Ramos (cell line): ENCODE measurements around the gene DOCK1.

Experiments
- in situ Hi-C: fragments of 300-500 bp; cut with MboI; formaldehyde crosslinking; loops from one replicate; pipeline ENCODE4 v1.14.3; 2022; ENCODE audit warnings: low sequenced_read_pairs; ENCODE audit not compliant: unreplicated experiment

Gene DOCK1

DNA sequence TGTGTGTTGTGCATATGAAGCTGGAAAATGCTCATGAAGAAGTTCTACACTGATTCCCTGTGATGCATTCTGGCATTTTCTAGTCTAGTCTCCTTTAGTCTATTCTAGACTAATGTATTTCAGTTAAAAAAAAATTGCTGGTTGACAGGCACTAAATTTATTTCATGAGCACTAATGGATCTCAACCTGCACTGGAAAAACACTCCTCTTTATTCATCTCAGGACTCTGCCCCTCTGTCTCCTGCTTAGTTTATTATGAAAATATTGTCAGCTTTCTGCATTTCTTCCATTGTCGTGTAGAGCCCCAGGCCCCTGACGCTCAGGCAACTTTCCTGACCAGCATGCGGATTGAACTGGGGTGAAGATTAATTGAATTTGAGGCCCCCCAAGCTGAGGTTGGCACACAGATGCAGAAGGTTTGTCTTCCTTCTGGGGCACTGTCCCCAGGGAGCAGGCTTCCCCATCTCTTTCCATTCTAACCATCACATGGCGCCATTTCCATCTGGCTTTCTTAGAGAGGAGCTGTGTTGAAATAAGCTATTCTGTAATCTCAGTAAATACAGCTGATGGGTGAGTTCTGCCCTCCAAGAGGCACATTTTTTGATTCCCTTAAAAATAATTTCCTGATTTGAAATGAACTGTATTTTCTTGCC lies 162.4 kb downstream of the DOCK1 start:
- in situ Hi-C loops, result no loop called here

DNA sequence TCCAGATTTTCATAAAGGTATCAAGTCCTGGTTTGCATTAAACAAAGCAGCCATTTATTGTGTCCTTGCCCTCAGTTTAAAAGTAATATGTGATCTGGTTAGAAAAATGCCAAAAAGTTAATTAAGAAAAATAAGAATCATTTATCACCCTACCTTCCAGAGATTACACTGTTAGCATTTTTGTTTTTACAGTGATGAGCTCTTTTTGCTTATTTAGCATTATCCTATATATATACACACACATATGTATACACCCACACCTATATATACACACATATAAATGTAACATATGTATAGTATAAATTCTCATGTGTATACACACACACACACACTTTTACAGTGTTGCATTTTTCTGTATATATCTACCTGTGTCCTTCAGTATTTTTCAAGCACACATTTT lies 163.3 kb downstream of the DOCK1 start:
- in situ Hi-C loops, result no loop called here

DNA sequence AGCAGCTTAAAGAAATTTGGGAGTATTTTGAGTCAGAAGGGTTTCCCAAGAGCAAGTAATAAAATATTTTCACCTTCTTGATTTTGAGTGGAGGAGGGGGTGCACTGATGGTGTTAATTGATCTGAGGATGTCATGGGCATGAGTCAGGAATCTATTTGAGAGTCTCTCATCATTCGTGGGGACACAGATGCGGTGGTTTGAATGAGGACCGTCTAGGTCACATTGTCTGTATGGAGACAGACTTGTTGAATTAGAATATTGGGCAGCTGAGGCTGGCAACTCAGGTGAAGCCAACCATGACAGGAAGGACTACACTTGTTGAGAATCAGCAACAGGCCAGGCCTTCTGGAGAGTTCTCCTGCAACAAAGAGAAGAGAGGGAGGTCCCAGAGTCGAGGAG lies 164.2 kb downstream of the DOCK1 start:
- in situ Hi-C loops, result no loop called here

DNA sequence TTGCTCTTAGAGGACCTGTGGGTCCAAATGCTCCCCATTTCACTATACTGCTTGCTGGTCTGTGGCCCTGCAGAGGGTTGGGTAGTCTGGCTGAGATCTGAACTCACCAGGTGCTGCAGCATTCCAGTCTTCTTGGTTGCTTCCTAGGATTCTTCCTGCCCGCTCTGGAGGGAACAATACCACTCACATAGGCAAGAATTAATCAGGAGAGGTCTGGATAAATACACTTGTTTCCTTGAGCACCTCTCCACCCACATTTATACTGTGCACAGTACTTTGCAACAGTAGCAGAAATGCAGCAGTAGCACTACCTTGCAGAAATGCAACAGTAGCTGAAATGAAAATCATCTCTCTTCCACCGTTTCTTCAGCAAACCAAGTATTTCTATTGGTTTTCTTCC lies 165.9 kb downstream of the DOCK1 start:
- in situ Hi-C loops, result no loop called here

DNA sequence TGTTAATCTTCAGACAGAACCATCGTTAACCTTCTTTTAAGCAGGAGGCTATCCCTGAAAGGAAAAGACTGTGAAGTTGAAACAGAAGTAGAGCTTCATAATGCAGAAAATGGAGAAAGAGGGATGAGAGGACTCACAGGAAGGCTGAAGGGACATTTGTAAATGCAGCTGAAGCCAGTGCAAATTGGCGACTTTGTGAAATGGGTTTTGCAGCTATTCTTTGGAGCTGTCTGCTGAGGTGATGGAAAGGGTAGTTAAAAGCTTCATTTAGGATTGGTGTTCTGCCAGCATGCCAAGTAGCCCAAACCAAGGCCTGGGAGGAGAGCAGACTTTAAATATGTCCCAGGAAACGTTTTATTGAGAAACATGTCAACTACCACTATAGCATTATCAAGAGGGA lies 168.4 kb downstream of the DOCK1 start:
- in situ Hi-C loops, result no loop called here

DNA sequence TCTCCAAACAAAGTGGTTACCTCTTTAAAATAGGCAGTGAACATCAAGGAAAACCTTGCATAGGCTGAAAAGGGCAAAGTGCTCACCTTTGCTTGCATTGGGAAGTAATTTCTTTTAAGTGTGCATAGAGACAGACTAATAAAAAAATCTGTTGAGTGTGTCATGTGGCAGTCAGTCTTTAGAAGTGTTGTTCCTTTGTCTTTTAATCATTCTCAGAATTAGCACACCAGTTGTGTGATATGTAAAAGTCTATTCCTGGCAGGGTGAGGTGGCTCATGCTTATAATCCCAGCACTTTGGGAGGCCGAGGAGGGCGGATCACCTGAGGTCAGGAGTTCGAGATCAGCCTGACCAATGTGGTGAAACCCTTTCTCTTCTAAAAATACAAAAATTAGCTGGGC lies 174.2 kb downstream of the DOCK1 start:
- in situ Hi-C loops, result no loop called here

DNA sequence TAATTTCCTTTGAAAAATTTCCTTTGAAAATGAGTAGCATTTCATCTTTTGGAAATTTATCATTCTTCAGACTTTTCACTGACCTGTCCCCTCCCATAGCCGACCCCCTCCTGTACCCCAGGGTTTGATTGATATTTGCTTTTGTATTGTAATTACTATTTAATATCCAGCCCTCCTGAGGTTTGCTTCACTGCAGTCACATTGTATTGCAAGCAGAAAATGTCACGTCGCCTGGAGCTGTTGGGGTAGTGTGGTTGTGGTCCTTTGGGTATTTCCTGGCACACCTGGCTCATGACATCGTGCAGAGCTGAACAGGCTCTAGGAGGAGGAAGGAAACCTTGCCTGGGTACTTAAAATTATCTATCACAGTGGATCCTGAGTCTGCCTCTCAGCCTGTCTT lies 175.1 kb downstream of the DOCK1 start:
- in situ Hi-C loops, result no loop called here

DNA sequence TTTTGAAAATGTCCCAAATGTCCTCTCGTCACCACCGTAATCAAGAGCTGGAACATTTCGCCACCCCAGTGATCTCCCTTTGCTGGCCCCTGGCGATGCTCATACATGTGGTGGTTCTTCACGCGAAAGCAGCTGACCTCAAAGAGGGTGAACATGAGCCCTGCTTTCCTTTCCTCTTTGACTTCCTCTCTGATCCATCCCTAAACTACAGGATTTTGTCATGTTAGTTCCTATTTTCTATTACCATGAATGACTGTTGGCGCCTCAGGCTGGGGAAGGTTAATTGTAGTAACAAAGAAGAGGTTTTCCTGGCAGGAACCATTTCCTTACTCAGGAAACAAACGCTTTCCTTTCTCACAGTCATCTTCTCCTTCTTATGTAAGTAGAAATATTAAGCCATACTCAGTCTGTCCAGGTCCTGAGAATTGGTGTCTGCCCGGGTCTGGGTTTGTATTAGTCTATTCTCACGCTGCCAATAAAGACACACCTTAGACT lies 176.7 kb downstream of the DOCK1 start:
- in situ Hi-C loops, result no loop called here

DNA sequence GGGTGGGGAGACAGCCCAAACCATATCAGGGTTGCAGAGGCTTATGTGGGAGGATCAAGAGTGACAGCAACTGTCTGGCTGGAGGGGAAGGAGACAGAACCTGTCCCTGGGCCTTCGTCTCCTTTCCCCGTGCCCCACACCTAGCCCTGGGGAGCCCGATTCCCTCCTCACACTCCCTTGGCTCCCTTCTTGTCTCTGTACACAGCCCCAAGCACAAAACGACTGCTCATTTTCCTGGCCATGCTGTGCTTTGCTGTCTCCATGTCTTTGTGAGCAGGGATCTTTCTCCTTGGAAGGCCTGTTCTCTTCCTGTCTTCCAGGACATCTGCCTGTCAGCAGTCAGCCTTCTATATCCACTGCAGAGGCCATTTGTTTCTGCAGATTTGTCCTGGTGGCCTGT lies 177.4 kb downstream of the DOCK1 start:
- in situ Hi-C loops, result no loop called here

DNA sequence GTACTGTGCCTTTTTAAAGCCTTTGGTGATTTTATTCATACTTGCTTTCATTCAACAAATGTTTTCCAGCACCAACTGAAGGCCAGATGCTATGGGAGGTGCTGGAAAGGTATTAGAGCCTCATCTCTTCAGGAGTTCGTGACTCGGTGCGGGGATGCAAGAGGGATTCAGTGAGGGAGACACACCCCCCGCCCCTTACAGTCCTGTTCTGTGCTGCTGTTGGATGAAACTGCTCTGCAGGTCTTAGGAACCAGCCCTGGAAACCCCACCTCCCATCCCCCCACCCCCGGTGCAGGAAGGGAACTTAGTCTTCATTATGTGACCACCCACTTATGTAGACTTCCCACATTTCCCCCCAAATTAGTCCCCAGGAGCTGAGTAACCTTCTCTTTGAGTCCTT lies 180.7 kb downstream of the DOCK1 start:
- in situ Hi-C loops, result no loop called here

DNA sequence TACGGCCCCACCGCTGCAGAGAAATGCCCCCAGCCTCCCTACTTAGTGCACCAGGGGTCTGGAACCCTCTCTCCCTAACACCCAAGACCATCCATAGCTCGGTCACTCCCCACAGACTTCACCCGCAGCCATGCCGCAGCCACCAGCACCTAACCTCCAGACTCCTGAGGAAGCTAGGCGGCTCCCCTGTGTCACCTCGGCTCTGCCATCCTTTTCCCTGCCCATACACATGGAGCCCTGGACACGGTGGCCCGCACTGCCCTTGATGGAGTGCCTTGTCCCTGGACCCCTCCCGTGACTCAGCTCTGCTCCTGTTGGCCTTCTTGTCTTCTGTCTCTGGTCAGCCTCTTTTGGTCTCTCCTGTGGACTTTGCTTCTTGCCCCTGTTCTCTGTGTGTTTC lies 183.7 kb downstream of the DOCK1 start:
- in situ Hi-C loops, result no loop called here

DNA sequence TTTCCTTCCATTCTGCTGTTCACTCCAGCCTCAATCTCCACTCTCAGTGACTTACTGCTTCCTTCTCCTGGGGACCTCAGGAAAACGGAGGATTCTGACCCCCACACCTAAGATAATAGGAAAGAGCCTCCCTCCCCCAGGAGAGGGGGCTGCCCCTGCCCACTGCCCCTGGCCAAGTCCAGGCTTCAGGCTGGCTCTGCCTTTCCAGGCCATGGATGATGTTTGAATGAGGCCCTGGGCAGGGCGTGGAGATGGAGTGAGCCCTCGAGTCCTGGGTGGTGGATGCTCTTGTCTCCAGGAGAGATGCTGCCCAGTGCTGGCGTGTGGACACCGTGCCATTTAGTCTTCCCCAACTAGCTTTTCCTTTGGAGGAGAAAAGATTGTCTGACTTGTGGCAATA lies 184.2 kb downstream of the DOCK1 start:
- in situ Hi-C loops, result no loop called here

DNA sequence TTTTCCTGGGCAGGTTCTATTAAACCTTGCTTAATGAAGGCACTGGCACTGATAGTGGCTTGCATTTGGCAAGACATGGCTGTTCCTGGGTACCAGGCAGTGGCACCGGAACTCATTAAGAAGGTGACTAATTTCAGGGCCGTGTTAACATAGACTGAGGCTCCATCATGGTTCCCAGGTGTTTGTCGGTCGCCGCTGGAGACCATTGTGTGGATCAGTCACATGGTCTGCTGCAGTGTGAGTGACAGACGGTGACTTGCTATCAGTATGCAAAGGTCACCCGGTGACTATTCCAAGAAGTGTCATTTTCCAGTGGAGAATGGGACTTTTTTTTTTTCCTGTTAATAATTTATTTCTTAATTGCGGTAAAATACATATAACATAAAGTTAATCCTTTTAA lies 184.9 kb downstream of the DOCK1 start:
- in situ Hi-C loops, result no loop called here

DNA sequence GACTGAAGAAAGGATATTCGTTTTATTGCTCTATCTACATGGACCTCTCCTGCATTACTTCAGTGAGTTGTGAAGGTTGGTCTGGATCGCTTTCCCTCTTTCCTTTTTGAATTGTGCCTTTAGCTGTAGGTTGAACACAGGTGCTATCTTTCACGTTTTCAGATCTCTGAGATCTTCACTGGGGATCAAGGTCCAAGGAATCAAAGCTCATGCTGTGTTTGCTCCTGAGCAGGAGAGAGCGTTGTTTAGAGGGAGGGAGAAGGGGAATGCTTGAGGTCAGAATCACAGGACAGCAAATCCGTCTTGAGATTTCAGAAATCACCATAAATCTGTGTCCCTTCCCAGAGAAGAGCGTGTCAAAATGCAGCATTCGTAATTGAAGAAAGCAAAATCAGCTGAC lies 186.1 kb downstream of the DOCK1 start:
- in situ Hi-C loops, result no loop called here

DNA sequence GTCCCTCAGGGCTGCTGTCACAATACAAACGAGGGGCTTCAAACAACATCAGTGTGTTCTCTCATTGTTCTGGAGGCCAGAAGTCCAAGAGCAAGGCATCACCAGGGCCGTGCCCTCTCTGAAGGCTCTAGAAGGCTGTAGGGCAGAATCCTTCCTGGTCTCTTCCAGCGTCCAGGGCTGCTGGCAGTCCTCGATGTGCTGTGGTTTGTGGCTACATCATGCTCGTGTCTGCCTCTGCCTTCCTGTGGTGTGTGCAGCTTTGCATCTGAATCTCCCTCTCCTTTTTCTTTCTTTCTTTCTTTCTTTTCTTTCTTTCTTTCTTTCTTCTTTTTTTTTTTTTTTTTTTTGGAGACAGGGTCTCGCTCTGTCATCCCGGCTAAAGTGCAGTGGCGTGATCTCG lies 187.7 kb downstream of the DOCK1 start:
- in situ Hi-C loops, result no loop called here

DNA sequence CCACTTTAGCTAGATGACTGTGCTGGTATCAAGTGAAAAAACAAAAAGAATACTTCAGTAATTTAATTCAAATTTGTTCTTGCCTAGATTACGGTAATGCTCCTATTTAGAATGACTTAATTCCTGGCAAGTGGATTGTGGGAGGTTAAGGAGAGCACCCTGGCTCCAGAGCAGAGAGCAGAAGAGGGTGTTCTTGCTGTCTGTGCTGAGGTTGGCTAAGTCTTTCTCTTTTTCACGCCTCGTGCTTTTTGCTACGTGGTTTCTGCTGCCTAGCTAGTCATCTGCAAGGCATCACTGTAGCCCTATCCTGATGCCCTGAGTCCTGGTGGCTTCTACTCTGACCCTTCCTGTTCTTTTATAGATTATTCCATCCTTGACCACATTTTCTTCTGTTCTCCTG lies 189.8 kb downstream of the DOCK1 start:
- in situ Hi-C loops, result no loop called here

DNA sequence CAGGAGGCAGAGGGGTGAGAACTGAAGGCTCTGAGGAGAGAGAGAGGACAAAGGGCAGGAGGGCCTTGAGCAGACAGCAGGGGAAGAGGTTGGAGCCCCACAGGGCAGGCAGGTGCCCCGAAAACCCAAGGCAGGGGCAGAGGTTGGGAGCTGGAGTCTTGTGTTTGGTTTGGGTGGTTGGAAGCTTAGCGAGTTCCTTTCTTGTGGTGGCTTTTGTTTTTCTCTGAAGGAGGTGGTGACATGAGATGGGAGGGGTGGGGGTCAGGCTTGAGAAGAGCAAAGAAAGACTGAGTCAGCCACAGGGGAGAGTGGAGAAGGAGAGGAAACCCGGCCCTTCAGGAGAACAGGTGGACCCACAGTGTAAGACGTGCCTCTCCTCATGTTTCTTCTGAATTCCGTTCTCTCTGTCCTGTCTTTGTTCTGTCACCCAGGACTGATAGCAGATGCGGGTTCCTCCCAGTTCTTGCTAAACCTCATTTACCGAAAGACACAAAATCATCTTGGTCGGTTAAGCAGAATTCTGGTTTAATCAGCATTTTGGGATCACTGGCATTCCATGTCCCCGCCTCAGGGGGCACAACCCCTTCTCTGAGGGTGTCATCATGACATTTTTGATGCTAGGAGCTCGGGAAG lies 195.9 kb downstream of the DOCK1 start:
- in situ Hi-C loops, result no loop called here

DNA sequence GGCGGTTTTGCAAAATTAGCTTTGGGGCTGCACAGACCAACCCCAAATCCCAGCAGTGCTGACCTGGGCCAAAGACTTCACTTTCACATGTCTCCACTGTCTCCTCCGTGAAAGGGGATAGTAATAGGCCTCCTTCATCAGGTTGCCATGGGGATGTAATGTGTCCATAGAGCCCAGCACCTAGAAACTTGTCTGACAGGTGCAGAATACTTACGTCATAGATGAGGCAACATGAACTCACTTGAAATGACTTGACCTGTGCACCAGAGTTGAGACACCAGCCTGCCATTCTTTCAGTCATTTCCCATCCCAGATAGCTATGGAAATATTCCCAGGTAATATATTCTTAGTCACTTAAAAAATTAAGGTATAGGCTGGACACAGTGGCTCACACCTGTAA lies 196.9 kb downstream of the DOCK1 start:
- in situ Hi-C loops, result no loop called here

DNA sequence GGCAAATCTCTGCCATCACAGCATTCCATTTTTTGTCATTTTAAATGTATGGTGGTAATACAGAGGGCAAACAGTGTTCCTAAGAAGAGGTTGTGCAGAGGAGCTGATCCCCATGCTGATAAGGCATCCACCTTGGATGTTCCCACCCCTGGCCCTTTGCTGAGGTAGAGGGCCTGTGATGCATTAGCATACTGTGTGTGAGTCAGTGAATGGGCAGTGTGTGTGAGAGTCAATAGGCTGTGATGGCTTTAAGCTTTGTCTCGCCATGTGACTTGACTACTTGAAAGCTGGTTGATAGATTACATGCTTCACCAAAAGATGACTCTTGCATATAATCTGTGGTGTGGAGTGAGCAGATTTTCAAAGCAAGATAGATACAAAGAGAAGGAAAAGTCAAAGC lies 209.9 kb downstream of the DOCK1 start:
- in situ Hi-C loops, result no loop called here

DNA sequence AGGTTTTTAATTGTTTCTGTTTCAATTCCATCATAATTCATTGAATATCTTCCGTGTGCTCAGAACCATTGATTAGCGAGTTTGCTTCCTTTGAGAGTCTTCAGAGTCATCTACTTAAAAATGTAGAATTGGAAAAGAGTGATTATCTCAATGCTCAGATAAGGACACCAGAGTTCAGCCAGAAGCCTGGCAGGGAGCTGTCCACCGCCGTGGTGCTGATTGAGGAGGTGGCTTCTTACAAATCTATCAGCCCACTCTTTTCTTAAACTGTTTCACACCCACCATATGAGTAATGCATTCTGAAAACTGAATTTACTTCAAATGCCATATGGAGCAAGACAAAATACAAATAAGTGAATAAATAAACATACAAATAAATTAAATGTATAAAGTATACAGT lies 211.9 kb downstream of the DOCK1 start:
- in situ Hi-C loops, result no loop called here

DNA sequence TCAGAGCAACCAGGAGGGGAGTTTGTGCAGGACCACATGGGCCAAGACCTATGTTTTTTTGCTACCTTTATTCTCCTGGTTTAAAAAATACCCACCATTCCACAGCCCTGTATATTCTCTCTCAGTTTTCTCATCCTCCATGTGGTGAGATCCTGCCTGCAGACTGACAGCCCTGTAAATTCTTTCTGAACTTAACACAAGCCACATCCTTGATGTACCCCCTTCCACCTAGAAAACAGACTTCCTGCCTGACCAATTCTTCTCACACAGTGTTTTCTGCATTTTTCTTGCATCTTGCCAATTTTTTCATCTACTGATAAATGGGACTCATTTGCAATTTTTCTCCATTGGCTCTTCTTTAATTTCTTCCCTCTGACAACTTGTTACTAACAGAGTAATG lies 212.8 kb downstream of the DOCK1 start:
- in situ Hi-C loops, result no loop called here

DNA sequence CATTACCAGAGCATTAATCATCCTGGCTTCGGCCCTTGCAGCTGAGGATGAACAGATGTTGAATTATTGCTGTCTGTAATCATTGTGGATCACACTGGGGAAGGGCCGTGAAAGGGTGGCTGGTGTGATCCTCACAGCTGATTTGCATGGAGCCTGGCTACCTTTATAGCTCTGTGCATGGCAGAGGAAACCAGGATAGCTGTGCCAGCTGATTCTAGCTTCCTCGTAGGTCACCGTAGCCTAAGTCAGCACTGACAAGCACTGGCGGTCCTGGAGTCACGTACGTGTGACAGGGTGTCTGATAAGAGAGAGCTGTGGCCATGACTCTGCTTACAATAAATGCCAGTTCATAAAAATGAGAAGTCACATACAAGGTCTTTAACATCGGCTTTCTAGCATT lies 214.7 kb downstream of the DOCK1 start:
- in situ Hi-C loops, result no loop called here
